ENCODE results near the gene BRI3BP.

The BRI3BP gene, protein sequence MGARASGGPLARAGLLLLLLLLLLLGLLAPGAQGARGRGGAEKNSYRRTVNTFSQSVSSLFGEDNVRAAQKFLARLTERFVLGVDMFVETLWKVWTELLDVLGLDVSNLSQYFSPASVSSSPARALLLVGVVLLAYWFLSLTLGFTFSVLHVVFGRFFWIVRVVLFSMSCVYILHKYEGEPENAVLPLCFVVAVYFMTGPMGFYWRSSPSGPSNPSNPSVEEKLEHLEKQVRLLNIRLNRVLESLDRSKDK

DNA sequence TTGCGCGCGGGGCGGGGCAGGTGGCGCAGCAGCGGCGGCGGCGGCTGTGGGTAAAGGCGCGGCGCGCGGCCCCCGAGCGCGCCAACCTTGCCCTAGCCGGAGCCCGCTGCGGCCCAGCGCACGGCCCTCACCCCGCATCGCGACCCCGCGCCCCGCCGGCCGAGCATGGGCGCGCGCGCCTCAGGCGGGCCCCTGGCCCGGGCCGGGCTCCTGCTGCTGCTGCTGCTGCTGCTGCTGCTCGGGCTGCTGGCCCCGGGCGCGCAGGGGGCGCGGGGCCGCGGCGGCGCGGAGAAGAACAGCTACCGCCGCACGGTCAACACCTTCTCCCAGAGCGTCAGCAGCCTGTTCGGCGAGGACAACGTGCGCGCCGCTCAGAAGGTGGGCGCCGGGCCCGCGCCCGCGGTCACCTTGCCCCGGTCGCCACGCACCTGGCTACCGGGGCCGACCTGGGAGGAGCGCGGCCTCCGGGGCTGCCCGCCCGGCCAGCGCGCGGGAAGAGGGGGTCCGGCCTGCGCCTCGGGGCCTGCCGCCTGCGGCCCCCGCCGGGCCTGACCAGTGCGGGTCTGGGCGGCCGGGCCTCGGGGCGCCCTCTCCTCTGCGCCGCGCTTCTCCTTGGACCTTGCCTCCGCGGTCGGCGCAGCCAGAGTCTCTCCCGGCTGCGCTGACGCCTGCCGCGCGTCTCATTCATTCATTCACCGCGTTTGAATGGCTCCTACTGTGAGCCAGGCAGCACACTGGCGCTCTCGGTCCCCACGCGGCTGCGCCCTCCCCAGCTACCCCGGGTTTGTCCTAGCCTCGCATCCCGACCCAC lies at the start of gene BRI3BP:
BRI3BP (plus strand) TSS at position 20 of the 811 bp plus-strand sequence; CDS start at position 166, 146 bp downstream.
- no peak for DNase-seq (ENCODE audit: low read depth, low spot score)

DNA sequence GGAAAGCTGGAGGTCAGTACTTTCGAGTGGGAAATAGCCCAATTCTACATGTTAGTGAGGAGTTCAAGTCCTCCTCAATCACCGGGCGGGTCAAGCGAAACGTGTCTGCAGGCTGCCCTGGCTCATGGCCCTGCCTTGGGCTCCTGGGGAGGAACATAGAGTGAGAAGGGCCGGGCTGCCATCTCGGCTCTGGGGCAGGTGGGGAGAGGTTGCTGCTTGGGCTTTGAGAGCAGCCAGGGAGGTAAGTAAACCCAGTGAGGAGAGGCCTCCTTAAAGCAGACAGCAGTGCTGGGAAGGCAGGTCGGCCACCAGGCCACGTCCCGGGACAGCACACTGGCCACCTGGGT lies 47.0 kb upstream of the BRI3BP start:
- no peak for DNase-seq (ENCODE audit: low read depth, low spot score)

DNA sequence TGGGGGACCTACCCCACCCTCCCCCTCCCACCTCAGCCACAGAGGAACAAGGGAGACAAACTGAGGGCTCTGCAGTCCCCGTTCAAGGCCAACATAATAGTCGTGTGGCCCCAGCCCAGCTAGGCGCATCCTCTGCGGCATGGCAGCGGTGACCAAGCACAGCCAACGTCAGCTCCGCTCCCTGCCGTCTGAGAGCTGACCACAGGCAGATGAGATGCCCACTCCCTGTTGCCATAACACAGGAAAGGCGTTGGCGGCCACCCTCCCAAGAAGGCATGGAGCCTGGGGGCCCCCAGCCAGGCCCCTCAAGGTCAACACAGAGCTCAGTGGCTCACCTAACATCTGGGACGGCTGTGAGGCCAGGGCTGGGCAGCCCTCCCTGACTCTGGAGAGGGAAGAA lies 46.4 kb upstream of the BRI3BP start:
- no peak for DNase-seq (ENCODE audit: low read depth, low spot score)

DNA sequence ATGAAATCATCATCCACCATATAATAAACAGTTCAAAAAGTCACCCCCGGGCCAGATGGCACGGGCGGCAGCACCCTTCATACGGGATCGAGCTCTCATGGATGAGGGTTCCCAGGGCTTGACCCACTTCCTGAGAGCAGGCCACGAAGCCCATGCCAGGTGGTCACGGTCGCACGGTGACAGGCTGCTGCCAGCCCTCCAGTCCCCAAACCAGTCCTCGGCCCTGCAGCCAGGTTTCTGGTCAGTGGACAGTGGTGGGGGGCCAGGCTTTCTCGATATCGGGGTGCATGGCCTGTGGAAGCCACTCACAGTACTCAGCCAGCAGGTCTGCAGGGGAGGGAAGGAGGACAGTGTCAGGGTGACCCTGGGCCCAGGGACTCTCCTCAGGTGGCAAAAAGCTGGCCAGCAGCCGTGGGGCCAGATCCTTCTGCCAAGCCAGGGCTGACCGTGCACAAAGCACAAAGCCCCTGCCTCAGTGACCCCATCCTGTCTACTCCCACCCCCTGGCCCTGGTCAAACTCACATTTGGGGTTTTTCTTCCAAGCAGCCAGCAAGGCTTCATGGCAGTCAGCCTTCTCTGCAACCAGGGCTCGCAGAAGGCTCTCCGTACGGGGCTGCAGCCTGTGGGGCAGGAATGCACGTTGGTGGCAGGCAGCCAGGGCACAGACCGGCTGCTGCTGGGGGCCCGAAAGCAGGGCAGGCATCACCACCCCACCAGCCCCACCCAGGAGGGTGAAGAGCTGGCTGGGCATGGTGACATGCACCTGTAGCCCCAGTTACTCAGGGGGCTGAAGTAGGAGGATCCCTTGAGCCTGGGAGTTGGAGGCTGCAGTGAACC lies 45.7 kb upstream of the BRI3BP start:
- no peak for DNase-seq (ENCODE audit: low read depth, low spot score)

DNA sequence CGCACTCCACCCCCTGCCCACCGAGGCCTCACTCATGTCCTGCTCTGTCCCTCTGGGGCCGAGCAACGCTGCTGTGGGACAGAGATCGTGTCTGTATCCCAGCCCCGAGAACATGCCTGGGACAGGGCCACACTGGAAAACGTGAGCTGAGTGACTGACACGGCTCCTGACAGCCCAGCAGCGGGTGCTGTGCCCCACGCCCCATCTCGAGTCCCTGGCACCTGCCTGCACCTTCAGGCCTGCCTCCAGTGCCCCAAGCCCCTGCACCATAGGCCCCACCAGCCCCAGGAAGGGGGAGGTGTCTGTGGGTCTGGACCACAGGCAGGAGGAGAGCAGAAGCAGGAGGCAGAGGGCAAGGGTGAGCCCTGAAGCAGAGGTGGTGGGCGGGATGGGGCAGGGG lies 44.4 kb upstream of the BRI3BP start:
- no peak for DNase-seq (ENCODE audit: low read depth, low spot score)

DNA sequence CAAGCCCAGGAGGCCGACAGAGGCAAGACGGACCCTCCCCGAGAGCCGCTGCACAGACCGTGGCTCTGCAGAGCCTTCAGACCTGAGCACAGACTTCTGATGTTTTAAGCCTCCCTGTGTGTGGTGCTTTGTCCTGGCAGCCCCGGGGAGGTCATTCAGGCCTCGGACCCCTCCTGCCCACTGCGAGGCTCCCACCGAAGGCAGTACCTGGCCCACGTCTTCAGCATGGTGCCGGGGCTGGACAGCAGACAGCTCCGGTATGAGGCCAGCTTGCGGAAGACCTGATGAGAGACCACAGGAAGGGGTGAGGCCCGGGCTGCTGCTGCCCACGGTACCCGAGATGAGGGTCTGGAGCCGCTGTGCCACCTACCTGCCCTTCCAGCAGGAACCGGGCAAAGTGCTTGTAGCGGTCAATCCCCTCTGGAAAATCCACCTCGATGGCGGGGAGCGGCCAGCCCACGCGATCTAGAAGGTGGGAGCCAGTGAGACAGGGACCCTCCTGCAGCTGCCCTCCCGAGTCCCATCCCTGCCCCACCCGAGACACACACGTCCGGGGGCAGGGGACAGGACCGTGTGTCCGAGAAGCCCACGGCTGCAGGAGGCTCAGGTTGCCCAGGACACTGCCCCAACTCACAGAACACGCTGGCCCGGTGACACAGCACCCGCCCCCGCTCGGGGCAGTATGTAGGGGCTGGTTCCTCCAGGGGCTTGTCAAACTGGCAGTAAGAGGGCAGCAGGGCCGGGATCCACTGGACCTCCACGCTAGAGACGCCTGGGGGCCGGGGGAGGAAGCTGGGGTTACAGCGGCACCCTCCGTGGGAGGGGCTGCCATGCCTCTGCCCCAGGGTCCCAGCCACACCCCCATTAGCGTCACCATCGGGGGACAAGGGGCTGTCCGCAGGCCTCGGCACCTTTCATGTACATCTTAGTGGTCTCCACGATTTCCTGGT lies 43.4 kb upstream of the BRI3BP start:
- no peak for DNase-seq (ENCODE audit: low read depth, low spot score)

DNA sequence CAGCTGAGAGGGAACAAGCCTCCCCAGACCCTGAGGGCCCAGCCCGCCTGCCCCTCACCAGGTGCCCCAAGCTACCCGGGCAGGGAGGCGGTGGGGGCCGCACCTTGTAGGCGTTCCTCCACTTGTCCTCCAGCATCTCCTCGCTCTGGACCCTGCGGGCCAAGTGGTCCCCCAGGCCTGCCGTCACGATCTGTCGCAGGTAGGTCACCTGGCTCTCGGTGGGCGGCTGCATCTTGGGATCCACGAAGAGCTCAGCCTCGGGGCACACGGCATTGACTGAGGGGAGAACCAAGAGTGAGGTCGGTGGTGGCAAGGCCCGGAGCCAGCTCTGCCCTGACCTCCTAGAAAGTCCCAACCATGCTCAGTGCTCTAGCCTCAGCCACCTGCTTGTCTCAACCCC lies 41.1 kb upstream of the BRI3BP start:
- no peak for DNase-seq (ENCODE audit: low read depth, low spot score)

DNA sequence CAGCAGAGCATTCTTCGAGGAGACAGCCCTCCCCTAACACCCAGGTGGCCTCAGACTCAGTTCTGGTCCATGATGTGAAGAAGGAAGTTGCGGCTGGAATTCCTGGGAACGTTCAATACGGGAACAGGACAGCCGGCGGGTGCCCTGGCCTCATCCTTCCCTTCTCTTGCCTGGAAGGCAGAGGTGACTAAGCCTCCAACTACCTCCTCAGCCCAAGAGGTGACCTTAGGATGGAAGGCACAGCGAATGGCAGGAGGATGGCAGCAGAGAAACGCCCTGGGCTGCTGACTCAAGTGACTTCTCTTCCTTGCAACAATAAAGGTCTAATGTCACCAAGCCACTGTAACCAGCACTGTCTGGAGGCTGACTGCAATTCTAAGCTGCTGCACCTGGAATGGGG lies 40.6 kb upstream of the BRI3BP start:
- no peak for DNase-seq (ENCODE audit: low read depth, low spot score)

DNA sequence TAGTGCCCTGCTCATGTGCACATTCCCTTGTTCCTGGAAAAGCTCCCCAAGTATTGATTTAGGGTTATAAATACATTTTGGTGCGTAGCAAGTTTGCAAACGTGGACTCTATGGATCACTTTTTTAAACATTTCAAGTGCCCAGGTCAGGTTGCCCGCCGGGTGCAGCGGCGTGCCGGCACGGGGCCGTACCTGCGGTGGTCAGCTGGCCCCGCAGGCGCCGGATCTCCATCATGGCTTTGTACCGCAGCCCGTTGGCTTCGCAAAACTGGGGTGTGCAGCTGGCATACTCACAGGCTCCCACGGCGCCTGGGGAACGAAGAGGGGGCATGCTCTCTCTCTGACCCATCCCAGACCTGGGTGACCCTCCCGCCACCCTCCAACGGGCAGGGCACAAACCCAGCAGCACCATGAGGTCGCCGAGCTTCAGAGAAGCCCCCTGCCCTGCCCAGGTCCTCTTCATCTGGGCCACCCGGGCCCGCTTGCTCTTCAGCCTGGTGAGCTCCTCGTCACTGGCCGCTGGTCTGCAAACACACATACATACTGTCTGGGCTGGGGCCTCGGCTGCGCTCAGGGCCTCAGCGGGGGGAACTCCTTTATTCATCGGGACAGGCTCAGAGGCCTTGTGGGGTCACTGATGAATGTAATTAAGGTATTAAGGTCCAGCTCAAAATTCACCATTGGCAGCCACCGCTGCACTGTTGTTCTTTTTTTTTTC lies 39.6 kb upstream of the BRI3BP start:
- DNase-seq (ENCODE audit: low read depth, low spot score) = no peak

DNA sequence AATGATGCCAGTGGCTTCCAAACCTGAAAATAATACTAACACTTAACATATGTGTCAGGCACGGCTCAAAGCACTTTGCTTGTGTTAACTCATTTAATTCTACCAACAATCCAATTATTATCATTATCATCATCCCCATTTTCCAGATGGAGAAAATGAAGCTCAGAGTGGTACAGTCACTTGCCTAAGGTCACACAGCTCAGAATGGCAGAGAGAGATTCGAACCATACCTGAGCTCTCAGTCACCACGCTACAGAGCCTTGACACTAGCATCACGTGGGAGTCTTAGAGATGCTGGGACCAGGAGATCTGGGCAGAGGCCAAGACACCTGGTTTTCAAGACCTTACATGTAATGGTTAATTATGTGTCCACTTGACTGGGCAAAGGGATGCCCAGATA lies 38.7 kb upstream of the BRI3BP start:
- DNase-seq (ENCODE audit: low read depth, low spot score) = no peak

DNA sequence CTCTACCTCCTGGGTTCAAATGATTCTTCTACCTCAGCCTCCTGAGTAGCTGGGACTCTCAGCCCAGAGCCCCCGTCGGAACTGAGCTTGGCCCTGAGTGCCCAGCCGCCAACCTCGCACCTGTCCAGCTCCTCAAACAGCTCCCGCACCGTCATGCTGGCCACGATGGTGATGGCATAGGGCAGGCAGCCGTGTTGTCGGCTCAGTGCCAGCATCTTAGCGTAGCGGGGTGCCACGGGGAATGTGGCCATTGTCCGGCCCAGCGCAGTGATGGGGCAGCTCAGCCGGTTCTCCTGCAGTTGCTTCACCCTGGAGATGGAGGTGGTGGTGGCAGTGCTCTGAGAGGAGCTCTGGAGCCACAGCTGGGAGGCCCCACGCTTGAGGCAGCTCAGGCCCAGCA lies 36.9 kb upstream of the BRI3BP start:
- no peak for DNase-seq (ENCODE audit: low read depth, low spot score)

DNA sequence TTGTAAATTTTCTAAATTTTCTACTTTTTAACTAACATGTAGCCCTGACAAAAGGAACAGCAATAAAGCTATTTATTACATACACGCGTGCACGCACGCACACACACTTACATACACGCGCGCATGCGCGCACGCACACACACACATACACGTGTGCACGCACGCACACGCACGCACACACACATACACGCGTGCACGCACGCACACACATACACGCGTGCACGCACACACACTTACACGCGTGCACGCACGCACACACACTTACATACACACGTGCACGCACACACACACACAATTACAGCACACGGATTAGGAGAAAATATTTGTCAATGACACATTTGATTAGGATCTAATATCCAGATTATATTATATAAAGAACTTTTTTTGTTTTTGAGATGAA lies 32.4 kb upstream of the BRI3BP start:
- no peak for DNase-seq (ENCODE audit: low read depth, low spot score)

DNA sequence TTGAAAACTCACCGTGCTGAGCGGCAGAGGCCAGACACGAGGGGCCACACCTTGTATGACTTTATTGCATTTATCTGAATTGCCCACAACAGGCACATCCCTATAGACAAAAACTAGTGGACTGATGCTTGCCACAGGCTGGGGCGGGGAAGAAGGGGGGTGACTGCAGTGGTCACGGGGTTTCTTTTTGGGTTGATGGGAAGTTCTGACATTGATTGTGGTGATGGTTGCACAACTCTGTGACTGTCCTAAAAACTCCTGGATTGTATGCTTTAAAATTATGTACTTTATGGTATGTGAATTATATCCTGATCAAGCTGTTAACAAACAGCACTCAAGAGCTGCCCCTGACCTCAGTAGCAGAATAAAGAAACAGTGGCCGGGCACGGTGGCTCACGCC lies 30.2 kb upstream of the BRI3BP start:
- no peak for DNase-seq (ENCODE audit: low read depth, low spot score)

DNA sequence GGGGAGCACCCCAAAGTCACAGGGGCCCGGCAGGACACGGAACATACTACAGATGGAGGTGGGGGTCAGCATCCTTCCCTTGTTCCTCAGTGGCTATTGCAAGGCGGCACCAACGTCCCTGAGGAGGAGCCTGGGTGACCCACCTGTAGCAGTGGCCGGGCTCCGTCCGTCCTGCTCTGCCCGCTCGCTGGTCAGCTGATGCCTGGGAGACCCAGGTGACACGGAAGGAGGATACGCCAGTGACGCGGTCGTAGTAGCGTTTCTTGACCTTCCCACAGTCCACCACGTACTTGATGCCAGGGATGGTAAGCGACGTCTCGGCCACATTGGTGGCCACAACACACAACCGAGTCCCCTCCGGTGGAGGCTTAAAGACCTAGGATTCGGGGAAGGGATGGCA lies 29.2 kb upstream of the BRI3BP start:
- no peak for DNase-seq (ENCODE audit: low read depth, low spot score)

DNA sequence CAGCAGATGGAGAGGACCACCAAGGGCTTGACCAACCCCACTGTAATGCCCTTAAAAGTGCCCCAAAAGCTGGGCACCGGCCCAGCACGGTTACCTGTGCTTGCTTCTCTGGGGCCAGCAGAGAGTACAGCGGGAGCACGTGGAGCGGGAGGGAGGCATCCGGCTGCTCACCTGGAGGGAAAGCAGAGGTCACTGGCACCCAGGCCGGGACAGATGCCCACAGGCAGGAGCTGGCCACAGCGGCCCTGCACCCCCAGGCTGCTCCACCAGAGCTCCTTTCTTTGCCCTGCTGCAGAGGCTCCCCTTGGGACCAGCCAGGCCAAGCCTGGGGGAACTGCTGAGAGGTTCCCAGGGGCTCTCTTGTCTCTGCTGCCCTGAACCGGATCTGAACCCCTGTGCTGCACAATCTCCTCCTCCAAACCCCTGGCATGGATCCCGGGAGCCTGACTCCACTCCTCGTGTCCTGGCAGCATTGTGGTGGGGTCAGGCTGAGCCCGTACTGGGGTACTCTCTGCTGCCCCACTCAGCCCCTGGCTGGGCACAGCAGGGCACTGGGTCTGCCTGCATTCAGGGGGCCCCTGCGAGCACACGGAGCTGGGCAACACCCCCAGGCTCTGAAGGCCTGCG lies 28.5 kb upstream of the BRI3BP start:
- no peak for DNase-seq (ENCODE audit: low read depth, low spot score)

DNA sequence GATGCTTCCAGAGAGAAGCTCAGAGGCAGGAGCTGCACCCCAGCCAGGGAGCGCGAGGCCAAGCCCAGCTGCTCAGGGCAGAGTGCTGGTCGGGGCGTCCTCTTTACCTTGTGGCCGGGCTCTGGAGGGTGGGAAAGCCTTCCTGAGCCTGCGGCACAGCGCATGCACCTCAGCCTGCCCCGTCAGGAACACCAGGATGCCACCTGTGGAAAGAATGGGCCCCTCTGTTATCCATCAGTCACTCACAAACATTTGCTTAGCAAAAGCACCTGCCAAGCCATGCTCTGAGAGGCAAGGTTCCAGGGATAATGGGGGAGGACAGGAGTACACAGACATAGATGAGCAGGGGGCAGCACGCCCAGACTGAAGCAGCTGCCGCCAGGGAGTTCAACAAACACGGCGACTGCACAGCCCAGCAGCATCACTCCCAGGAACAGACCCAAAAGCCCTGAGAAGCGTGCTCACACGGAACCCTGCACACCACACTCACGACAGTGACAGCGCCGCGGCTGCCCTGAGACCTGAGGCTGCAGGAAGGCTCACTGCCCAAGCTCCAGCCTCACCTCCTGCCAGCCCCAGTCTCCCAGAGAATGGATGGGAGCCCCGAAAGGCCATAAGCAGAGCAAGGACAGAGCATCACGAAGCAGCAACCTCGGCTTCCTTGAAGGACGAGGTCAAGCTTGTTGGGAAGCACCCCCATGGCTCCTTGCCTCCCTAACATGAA lies 26.3 kb upstream of the BRI3BP start:
- DNase-seq (ENCODE audit: low read depth, low spot score) = no peak

DNA sequence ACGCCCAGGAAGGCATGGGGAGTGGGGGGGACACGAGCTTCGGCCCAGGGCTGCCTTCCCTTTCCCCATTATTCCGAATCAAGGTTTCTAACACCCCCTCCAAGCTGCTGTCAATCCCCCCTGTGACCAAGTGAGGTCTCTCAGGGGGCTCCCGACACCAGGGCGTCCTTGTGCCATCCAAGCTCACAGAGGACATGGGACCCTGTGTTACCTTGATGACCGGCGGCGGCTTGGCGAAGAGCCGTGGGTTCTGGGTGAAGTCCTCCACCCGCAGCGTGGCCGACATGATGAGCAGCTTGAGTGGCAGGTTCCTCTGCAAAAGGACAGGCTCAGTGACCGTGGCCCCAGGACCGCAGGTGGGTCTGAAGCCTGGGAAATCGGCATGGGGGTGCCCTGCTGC lies 24.8 kb upstream of the BRI3BP start:
- DNase-seq (ENCODE audit: low read depth, low spot score) = no peak

DNA sequence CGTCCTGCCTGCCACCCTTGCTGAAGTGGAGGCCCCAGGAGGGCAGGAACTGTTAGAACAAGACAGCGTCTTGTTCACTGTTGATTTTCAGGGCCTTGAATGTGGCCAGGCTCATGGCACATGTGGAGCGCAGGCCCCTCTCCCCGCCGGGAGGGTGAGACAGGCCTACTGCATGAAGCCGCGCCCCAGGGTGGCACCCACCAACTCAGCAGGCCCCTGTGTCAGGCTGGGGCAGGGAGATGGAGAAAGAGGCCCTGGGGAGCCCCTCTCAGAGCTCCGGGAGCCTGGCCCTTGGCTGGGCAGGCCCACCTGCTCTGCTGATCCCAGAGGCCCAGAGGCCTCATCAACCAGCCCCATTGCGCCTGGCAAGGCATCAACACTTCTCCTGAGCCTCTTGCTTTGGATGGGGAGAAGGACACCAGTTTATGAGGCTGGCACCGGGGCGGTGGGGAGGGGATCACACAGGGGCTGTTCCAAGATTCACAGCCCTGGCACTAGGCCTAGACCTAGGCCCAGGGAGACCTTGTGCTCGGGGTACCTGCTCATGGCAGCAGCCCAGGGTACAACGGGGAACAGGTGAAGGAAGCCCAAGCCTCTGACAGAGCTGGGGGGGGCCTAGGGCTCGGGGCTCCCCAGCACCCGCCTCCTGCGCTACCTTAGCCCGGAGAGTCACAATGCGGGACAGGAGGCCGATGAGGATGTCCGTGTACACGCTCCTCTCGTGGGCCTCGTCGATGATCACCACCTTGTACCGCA lies 22.6 kb upstream of the BRI3BP start:
- DNase-seq (ENCODE audit: low read depth, low spot score) = no peak

DNA sequence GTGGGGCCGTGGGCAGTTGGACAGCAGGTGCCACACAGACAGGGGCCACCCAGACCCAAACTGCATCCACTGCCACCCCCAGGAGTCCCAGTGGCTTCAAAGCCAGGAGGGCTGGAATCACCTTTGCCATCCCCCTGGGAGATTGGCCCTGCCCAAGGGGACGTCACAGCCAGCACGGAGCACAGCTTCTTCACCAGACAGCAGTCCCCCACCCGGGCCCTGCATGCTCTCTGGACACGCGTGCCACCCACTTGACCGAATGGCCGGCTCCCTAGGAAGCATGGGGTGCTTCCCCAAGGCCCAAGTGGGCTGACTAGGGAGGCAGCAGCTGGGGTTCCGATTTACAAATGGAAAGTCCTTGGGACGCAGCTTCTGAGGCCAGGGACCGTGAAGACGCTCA lies 21.8 kb upstream of the BRI3BP start:
- no peak for DNase-seq (ENCODE audit: low read depth, low spot score)
